ENCODE measurements around the gene DDX10.

The DDX10 gene

DNA sequence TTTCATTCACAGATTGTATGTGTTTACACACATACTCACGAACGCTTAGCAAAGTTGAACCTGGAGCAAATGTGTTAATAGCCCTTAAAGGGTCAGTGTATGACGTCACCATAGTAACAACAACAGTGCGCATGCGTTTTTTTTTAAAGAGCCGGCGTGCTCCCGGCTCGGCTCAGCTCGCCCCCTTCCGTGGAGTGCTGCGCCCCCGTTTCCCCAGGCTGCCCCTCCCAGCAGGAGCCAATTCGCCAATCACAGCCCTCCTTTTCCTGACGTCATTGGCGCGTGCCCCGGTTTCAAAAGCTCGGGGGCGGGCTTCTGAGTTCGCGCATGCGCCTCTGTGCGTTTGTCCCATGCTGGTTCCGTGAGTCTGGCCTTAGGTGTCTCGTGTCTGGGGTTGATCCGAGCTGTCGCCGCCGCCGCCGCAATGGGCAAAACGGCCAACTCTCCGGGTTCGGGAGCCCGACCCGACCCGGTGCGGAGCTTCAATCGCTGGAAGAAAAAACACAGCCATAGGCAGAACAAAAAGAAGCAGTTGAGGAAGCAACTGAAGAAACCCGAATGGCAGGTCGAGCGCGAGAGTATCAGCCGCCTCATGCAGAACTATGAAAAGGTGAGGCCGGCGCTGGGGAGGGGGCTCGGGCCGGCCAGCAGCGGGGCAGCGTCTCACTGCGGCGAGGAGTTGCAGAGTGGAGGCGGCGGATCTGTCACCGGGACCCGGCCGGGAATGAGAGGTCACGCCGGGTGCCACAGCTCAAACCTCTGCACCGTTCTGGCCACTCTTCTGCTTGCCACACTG, at the start of gene DDX10:
TSS of gene DDX10 (plus strand) at position 340 of the 796 bp plus-strand sequence. CDS start at position 425, 85 bp downstream.
- H3K27ac ChIP-seq (ENCODE audit: low read depth, low read length), result peak within 1 kb of the TSS; percentile 60
- H3K4me1 ChIP-seq (ENCODE audit: control insufficient read depth, insufficient read depth, low read length), result peaks cover 11% of the 10 kb centered on the region
- H3K9ac ChIP-seq (ENCODE audit: low read length), result peak within 1 kb of the TSS; percentile 51
- H3K36me3 ChIP-seq (ENCODE audit: control insufficient read depth, insufficient read depth, low read length), result no peaks in the 10 kb centered on the region
- H3K4me3 ChIP-seq (ENCODE audit: low read length), result peak within 1 kb of the TSS; percentile 96
- no peaks in the 10 kb centered on the region for H3K27me3 ChIP-seq (ENCODE audit: control insufficient read depth, insufficient read depth, low read length)

DNA sequence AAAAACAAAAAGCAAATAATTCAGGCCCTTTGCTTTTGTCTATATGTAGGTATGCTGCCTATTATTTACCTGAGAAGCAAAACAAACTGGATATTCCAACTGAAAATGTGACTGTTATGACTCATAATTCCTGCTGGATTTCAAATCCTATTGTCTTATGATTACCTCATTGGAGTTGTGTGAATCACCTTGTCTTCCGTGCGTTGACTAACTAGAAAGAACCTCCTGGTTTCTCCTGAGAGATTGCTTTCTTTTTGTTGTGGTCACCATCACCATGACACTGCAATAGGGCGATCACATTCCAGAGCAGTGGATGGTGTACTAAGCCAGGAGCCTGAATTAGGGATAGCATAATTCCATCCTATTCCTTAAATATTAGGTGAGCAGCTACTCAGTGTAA, 48.3 kb upstream of the DDX10 start:
- no peaks in the 10 kb centered on the region for H3K36me3 ChIP-seq (ENCODE audit: control insufficient read depth, insufficient read depth, low read length)
- H3K27ac ChIP-seq (ENCODE audit: low read depth, low read length), result no peak overlapping the region
- no peaks in the 10 kb centered on the region for H3K27me3 ChIP-seq (ENCODE audit: control insufficient read depth, insufficient read depth, low read length)
- H3K4me1 ChIP-seq (ENCODE audit: control insufficient read depth, insufficient read depth, low read length), result no peaks in the 10 kb centered on the region
- no peak overlapping the region for H3K4me3 ChIP-seq (ENCODE audit: low read length)
- H3K9ac ChIP-seq (ENCODE audit: low read length), result no peak overlapping the region

DNA sequence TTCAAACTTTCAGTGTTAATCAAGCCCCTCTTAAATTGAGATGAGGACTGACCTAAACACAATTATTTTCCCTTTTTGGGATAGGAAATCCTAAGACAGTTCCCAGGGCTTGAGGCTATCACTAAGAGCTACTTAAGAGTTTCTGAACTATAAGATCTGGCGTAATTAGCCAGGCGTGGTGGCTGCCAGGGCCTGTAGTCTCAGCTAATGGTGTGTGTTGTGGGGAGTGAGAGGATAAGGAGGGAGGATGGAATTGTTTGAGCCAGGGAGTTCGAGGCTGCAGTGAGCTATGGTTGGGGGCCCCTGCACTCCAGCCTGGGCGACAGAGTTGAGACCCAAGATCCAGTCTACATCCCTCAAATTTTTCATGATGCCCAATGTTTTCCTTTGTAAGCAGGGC, 47.8 kb upstream of the DDX10 start:
- Histone ChIP-seq H3K9ac (ENCODE audit: low read length) (no peak overlapping the region), H3K4me3 (ENCODE audit: low read length) (no peak overlapping the region), H3K27me3 (ENCODE audit: control insufficient read depth, insufficient read depth, low read length) (no peaks in the 10 kb centered on the region), H3K27ac (ENCODE audit: low read depth, low read length) (no peak overlapping the region), H3K4me1 (ENCODE audit: control insufficient read depth, insufficient read depth, low read length) (no peaks in the 10 kb centered on the region), H3K36me3 (ENCODE audit: control insufficient read depth, insufficient read depth, low read length) (no peaks in the 10 kb centered on the region)

DNA sequence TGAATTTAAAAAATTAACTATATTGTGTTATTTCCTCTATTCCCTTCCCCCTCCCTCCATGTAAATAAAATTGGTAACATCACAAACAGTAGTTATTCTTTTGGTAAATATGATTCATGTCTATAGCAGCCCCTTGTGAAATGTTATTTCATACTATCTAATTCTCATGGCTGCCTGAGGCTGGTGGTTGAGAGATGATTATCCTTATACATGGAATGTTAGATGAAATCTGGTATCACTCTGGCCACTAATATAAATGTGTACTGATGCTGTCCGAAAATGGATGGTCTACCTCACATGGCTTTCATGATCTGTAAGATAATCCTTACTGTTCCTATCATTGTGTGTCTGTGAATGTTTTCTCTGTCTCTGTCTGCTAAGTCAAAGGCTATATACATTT, 46.3 kb upstream of the DDX10 start:
- Histone ChIP-seq H3K4me1 (ENCODE audit: control insufficient read depth, insufficient read depth, low read length) (no peaks in the 10 kb centered on the region), H3K9ac (ENCODE audit: low read length) (no peak overlapping the region), H3K27ac (ENCODE audit: low read depth, low read length) (no peak overlapping the region), H3K36me3 (ENCODE audit: control insufficient read depth, insufficient read depth, low read length) (no peaks in the 10 kb centered on the region), H3K27me3 (ENCODE audit: control insufficient read depth, insufficient read depth, low read length) (no peaks in the 10 kb centered on the region), H3K4me3 (ENCODE audit: low read length) (no peak overlapping the region)

DNA sequence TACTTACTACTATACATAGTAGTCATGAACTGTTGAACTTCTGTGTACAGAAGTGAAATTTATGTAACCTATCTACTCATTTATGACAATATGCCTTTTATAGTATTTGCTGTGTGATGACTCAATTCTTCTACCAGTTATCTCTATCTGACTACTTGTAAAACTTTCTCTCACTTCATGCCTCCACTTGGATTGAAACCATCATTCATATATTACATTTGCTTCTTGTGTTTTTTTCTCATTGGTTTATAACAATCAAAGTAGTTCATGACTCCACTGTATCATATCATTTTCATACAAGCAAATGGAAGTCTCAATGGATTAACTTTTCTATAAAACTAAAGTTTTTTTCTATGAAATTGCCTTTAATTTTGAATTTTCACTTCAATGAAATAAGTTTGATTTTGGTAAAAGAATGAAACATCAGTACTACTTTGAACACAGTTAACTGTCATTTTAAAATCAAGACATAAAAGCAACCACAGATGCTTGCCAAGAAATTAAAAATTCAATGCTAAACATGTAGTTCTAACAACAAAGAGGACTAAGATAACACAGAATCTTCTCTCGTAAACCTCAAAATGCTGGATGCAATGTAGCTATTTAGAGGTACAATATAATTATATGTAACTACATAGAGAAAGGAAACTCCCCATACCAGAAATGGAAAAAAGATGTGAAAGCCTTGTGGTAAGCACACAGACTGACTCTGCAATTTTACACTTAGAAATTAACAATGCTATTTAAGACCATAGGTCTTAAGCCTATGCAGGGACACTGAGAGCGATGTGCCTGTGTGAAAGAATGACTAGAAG, 43.7 kb upstream of the DDX10 start:
- no peak overlapping the region for H3K4me3 ChIP-seq (ENCODE audit: low read length)
- no peak overlapping the region for H3K9ac ChIP-seq (ENCODE audit: low read length)
- H3K27ac ChIP-seq (ENCODE audit: low read depth, low read length), result no peak overlapping the region
- H3K4me1 ChIP-seq (ENCODE audit: control insufficient read depth, insufficient read depth, low read length), result no peaks in the 10 kb centered on the region
- no peaks in the 10 kb centered on the region for H3K36me3 ChIP-seq (ENCODE audit: control insufficient read depth, insufficient read depth, low read length)
- H3K27me3 ChIP-seq (ENCODE audit: control insufficient read depth, insufficient read depth, low read length), result no peaks in the 10 kb centered on the region

DNA sequence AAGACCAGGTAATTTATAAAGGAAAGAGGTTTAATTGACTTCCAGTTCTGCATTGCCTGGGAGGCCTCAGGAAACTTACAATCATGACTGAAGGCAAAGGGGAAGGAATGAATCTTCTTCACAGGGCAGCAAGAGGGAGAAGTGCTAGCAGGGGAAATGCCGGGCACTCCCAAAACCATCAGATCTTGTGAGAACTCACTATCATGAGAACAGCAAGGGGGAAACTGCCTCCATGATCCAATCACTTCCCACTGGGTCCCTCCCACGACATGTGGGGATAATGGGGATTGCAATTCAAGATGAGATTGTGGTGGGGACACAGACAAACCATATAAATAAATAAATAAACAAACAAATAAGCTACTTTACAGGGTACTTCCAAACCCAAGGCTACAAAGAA, 42.5 kb upstream of the DDX10 start:
- Histone ChIP-seq H3K27ac (ENCODE audit: low read depth, low read length) (no peak overlapping the region), H3K4me3 (ENCODE audit: low read length) (no peak overlapping the region), H3K4me1 (ENCODE audit: control insufficient read depth, insufficient read depth, low read length) (no peaks in the 10 kb centered on the region), H3K27me3 (ENCODE audit: control insufficient read depth, insufficient read depth, low read length) (no peaks in the 10 kb centered on the region), H3K36me3 (ENCODE audit: control insufficient read depth, insufficient read depth, low read length) (no peaks in the 10 kb centered on the region), H3K9ac (ENCODE audit: low read length) (no peak overlapping the region)

DNA sequence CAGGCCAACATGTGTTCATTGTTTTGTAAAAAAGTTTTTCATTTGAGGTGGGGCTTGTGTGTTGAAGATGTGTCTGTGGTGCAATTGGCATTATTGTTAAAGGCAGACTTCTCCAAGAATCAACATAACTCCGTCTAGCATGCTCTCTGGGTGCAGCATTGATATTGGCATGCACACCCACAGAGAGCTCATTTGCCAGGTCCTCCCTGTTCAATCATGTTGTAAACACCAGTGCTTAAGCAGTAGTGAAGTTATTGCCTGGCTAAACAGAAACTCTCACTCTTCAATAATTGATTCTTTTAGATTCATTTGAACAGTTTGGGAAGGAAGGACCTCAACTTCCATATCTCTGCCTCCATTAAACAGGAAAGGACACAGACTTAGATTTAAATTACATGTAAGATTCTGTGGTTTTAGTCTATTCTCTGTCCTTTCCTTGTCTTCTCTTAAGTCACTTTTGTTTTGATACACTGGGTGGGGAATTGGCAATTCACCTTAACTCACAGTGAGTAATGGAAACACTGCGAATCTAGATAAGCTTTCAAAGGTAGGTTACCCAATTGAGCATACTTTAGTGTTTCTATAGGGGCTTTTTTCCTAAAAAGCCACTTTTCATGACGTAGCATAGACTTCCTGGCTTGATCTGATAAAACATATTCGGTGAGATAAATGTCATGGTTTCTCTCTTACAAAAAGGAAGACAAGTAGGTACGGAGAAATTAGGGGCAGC, 40.5 kb upstream of the DDX10 start:
- Histone ChIP-seq H3K4me3 (ENCODE audit: low read length) (no peak overlapping the region), H3K4me1 (ENCODE audit: control insufficient read depth, insufficient read depth, low read length) (no peaks in the 10 kb centered on the region), H3K27ac (ENCODE audit: low read depth, low read length) (no peak overlapping the region), H3K36me3 (ENCODE audit: control insufficient read depth, insufficient read depth, low read length) (no peaks in the 10 kb centered on the region), H3K9ac (ENCODE audit: low read length) (no peak overlapping the region), H3K27me3 (ENCODE audit: control insufficient read depth, insufficient read depth, low read length) (no peaks in the 10 kb centered on the region)

DNA sequence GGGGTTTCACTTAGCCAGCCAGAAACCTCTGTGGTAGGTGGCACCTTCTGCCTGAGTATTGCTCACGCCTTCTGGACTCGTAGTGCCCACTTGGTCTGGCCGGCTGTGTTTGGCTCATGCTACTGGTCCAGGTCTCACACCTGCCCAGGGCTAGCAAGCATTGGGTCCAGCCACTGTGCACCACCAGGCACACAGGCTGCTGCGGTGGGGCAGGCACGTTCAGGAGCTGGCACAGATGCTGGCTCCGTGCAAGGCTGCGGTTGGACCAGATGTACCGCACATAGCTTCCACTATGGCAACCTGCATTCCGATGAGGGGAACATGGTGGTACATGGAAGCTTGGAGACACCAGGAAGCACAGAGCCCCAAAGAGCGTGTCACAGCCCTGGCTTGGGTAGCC, 36.5 kb upstream of the DDX10 start:
- no peaks in the 10 kb centered on the region for H3K4me1 ChIP-seq (ENCODE audit: control insufficient read depth, insufficient read depth, low read length)
- no peaks in the 10 kb centered on the region for H3K36me3 ChIP-seq (ENCODE audit: control insufficient read depth, insufficient read depth, low read length)
- no peak overlapping the region for H3K27ac ChIP-seq (ENCODE audit: low read depth, low read length)
- H3K4me3 ChIP-seq (ENCODE audit: low read length), result no peak overlapping the region
- H3K9ac ChIP-seq (ENCODE audit: low read length), result no peak overlapping the region
- no peaks in the 10 kb centered on the region for H3K27me3 ChIP-seq (ENCODE audit: control insufficient read depth, insufficient read depth, low read length)

DNA sequence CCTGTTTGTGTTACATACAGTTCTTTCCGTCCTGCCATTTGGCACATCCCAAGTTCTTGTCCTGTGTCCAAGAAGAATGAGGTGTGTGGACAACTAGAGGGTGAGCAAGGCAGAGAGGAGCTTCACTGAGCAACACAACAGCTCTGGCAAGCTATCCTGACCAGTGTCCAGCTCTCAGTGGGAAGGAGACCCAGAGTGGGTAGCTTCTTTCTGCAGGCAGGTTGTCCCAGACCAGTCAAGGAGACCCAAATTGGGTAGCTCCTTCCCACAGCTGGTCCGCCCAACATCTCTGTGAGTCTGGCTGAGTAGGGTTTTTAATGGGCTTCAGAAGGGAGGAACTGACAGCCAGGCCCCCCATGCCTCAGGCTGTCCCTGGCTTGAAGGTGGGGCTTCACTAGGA, 36.1 kb upstream of the DDX10 start:
- H3K9ac ChIP-seq (ENCODE audit: low read length), result no peak overlapping the region
- no peaks in the 10 kb centered on the region for H3K36me3 ChIP-seq (ENCODE audit: control insufficient read depth, insufficient read depth, low read length)
- no peaks in the 10 kb centered on the region for H3K27me3 ChIP-seq (ENCODE audit: control insufficient read depth, insufficient read depth, low read length)
- no peaks in the 10 kb centered on the region for H3K4me1 ChIP-seq (ENCODE audit: control insufficient read depth, insufficient read depth, low read length)
- H3K4me3 ChIP-seq (ENCODE audit: low read length), result no peak overlapping the region
- no peak overlapping the region for H3K27ac ChIP-seq (ENCODE audit: low read depth, low read length)

DNA sequence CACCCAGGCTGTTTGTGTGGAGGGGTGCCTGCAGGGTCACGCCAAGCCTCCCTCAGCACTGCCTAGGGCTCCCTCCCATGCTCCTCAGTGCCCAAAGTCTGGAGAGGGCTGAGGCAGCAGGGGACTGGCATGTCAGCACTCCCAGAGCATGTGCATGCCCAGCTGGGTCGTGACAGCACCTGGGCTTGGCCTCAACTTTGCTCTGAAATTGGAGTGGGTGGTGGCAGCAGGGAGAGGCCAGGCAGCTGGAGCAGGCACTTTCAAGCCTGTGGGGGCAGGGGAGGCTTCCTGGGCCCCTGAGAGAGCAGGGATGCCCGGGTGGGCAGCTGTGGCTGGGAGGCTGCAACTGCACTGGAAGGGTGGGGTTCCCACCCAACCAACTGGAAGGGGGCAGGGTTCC, 35.6 kb upstream of the DDX10 start:
- Histone ChIP-seq H3K9ac (ENCODE audit: low read length) (no peak overlapping the region), H3K27ac (ENCODE audit: low read depth, low read length) (no peak overlapping the region), H3K4me3 (ENCODE audit: low read length) (no peak overlapping the region), H3K4me1 (ENCODE audit: control insufficient read depth, insufficient read depth, low read length) (no peaks in the 10 kb centered on the region), H3K27me3 (ENCODE audit: control insufficient read depth, insufficient read depth, low read length) (no peaks in the 10 kb centered on the region), H3K36me3 (ENCODE audit: control insufficient read depth, insufficient read depth, low read length) (no peaks in the 10 kb centered on the region)

DNA sequence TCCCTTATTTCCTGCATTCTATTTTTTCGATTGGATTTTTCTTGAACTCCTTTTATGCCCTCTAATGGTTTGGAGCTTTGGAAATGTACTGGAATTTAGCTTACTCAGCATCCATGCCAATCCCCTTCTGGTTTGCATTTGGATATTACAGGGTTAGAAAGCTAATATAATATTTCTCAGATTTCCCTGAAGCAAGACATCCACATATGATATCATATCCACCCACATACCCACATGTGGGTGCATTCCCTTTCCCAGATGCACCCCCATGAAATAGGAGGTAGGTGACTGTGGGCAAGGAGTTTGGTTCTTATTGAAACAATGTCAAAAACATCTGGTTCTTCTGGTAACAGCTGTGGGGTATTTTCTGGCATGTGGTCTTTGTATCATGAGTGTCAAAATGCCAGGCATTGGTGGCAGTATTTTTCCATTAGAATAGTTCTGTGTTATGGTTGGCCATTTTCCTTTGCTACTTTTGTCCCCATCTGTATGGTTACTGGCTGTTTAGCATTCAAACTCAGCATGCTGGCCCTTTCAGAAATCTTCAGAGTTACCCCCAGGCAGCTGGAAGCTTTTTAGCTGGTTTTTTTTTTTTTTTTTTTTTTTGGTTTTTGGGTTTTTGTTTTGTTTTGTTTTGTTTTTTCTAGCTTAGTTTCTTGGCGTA, 32.7 kb upstream of the DDX10 start:
- Histone ChIP-seq H3K9ac (ENCODE audit: low read length) (no peak overlapping the region), H3K4me1 (ENCODE audit: control insufficient read depth, insufficient read depth, low read length) (no peaks in the 10 kb centered on the region), H3K27me3 (ENCODE audit: control insufficient read depth, insufficient read depth, low read length) (no peaks in the 10 kb centered on the region)

DNA sequence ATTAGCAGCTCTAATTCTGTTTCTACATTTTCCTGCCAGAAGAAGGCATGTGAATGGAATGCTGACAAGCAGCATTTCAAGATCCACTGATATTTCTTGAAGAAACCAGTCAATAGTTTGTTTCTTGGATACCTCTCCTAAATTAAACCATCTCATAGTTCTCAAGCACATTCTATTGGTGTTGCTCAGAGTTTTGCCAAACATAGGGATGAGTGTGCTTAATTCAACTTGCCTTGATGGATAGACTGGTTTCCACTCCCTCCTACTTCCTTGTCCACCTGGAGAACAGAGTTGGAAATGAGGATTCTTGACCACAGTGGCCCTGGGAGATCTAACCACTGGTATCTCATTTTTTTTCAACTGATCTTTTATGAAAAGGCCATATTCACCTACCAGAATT, 29.8 kb upstream of the DDX10 start:
- Histone ChIP-seq H3K27me3 (ENCODE audit: control insufficient read depth, insufficient read depth, low read length) (no peaks in the 10 kb centered on the region), H3K36me3 (ENCODE audit: control insufficient read depth, insufficient read depth, low read length) (no peaks in the 10 kb centered on the region), H3K9ac (ENCODE audit: low read length) (no peak overlapping the region), H3K4me3 (ENCODE audit: low read length) (no peak overlapping the region), H3K4me1 (ENCODE audit: control insufficient read depth, insufficient read depth, low read length) (no peaks in the 10 kb centered on the region), H3K27ac (ENCODE audit: low read depth, low read length) (no peak overlapping the region)

More for the DNA sequence above, 32.7 kb upstream of the DDX10 start:
- no peak overlapping the region for H3K4me3 ChIP-seq (ENCODE audit: low read length)
- H3K36me3 ChIP-seq (ENCODE audit: control insufficient read depth, insufficient read depth, low read length), result no peaks in the 10 kb centered on the region
- no peak overlapping the region for H3K27ac ChIP-seq (ENCODE audit: low read depth, low read length)

All from rectal smooth muscle tissue (tissue), 1 donor.